HEK293 (cell line): ENCODE measurements around the gene PPP1R14C.

Experiments
- ATF2 ChIP-seq: fragments of 450-650 bp; formaldehyde crosslinking; IDR thresholded peaks from 2 replicates; pipeline ENCODE4 v1.5.1; 2016; ENCODE audit warnings: missing biosample characterization, missing genetic modification characterization, low read depth
- TRIM28 ChIP-seq: IDR thresholded peaks from 2 replicates; pipeline ENCODE4 v1.6.1; 2011; ENCODE audit warnings: low read length, control low read depth, borderline replicate concordance
- ZBTB21 ChIP-seq: fragments of 450-650 bp; formaldehyde crosslinking; IDR thresholded peaks from 2 replicates; pipeline ENCODE4 v1.5.1; 2017; ENCODE audit warnings: missing biosample characterization, missing genetic modification characterization
- ZNF114 ChIP-seq: fragments of 450-650 bp; formaldehyde crosslinking; IDR thresholded peaks from 2 replicates; pipeline ENCODE4 v1.5.0; 2017; ENCODE audit warnings: missing biosample characterization, missing genetic modification characterization
- ZSCAN18 ChIP-seq: fragments of 450-650 bp; formaldehyde crosslinking; IDR thresholded peaks from 2 replicates; pipeline ENCODE4 v1.5.1; 2016; ENCODE audit warnings: missing biosample characterization, missing genetic modification characterization
- TF ChIP-seq, protein P1 (sequence below): fragments of 450-650 bp; formaldehyde crosslinking; IDR thresholded peaks from 2 replicates; pipeline ENCODE4 v1.5.1; 2016; ENCODE audit warnings: missing biosample characterization, missing genetic modification characterization

DNA sequence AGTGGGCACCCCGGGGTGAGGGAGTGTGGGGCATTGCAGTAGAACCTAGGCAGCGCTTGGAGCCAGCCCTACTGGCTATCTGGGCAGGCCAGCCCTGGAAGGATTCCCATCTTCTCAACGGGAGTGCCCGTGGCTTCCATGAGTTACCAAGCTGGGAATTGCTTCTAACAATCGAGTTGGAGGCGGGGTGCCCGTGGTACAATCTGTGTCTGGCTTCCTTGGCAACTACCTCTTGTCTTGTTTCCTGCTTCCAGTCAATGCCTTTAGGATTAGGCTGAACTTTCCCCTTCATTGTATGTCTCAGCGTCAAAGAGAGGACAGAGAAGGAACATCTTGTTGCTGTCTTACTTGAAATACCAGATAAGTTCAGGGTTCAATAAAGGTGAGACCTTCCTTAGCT, 33.3 kb downstream of the PPP1R14C start:
- TF ChIP-seq ATF2 (tag by site-specific recombination) (no peak), ZNF114 (tag by site-specific recombination) (no peak), TRIM28 (no peak), ZBTB21 (tag by site-specific recombination) (no peak), ZSCAN18 (tag by site-specific recombination) (no peak)
- TF ChIP-seq, protein P1, sequence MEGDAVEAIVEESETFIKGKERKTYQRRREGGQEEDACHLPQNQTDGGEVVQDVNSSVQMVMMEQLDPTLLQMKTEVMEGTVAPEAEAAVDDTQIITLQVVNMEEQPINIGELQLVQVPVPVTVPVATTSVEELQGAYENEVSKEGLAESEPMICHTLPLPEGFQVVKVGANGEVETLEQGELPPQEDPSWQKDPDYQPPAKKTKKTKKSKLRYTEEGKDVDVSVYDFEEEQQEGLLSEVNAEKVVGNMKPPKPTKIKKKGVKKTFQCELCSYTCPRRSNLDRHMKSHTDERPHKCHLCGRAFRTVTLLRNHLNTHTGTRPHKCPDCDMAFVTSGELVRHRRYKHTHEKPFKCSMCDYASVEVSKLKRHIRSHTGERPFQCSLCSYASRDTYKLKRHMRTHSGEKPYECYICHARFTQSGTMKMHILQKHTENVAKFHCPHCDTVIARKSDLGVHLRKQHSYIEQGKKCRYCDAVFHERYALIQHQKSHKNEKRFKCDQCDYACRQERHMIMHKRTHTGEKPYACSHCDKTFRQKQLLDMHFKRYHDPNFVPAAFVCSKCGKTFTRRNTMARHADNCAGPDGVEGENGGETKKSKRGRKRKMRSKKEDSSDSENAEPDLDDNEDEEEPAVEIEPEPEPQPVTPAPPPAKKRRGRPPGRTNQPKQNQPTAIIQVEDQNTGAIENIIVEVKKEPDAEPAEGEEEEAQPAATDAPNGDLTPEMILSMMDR (tag by site-specific recombination), result no peak
